DOHH2 (cell line): Measurements from ENCODE around the gene EPHB2.

Experiments
- CTCF ChIP-seq: fragments of 200-600 bp; sonication (generic); IDR thresholded peaks from one replicate; pipeline ENCODE4 v1.5.1; 2014; ENCODE audit warnings: antibody characterized with exemption, mild to moderate bottlenecking, low read depth, low read length; ENCODE audit not compliant: poor library complexity, severe bottlenecking
- EZH2phosphoT487 ChIP-seq: fragments of 200-600 bp; sonication (generic); IDR thresholded peaks from 2 replicates; pipeline ENCODE4 v1.6.1; 2017; ENCODE audit warnings: borderline replicate concordance, mild to moderate bottlenecking, antibody characterized with exemption, low read length, moderate library complexity, mixed read lengths

GRCh38 chr1:22761101-22761500, 50.5 kb downstream of the EPHB2 start:
- TF ChIP-seq CTCF: no peak
- no peak for TF ChIP-seq EZH2phosphoT487
